HepG2 (cell line): ENCODE measurements around the gene CDH23. TPM values are rescaled to one million over a fixed set of nuclear protein-coding genes. Genes with fewer than 3 reads are reported as not detected.

Experiments
- ATAC-seq: fragments of 200-7000 bp; cut with Tn5 transposase; 3 replicates; pipeline ENCODE4 v1.9.1; 2020; ENCODE audit warnings: mild to moderate bottlenecking, moderate library complexity
- BruUV-seq: library from RNA; stranded (reverse); fragments of 400-500 nt; replicated peaks from 2 replicates; lab custom pipeline; 2021; lab: Mats Ljungman, UMichigan
- CTCF ChIA-PET: fragments of 300-600 bp; formaldehyde crosslinking; extraction: SDS; loops from one replicate; lab custom pipeline; 2021; ENCODE audit warnings: low total read pairs, inconsistent platforms, low intra/inter-chr PET ratio; lab: Yijun Ruan, JAX
- POLR2A ChIA-PET: fragments of 350-600 bp; sonication (Branson Sonifier 250); formaldehyde crosslinking; loops from one replicate; lab custom pipeline; 2020; ENCODE audit warnings: antibody characterized with exemption, inconsistent platforms; lab: Yijun Ruan, JAX
- DNase-seq: peaks from one replicate; pipeline ENCODE4 v3.0.0-alpha.2; 2015; ENCODE audit warnings: low spot score
- FAIRE-seq: peaks from 3 replicates; lab custom pipeline; 2011; peaks lifted over from hg19 to GRCh38; lab: Jason Lieb, UNC
- H2AFZ ChIP-seq: one replicate; pipeline ENCODE4 v1.6.1; 2011; ENCODE audit warnings: low read length, inconsistent platforms
- H3K27ac ChIP-seq: fragments of 300-600 bp; 3 replicates; pipeline ENCODE4 v1.8.0; 2011; ENCODE audit warnings: mixed run types, mild to moderate bottlenecking, mixed read lengths, low read length, inconsistent platforms; ENCODE audit not compliant: insufficient read depth; ENCODE audit errors: extremely low read length
- H3K27me3 ChIP-seq, 2 experiments: fragments of 200-600 bp in 1 of 2; 2 replicates in 1 of 2; 3 replicates in 1 of 2; pipeline versions ENCODE4 v1.6.0 to v1.8.0; 2011; ENCODE audit warnings: low read length in 2 of 2, mild to moderate bottlenecking in 2 of 2, moderate library complexity in 2 of 2, inconsistent platforms in 1 of 2; ENCODE audit not compliant: insufficient read depth in 2 of 2, control insufficient read depth in 1 of 2
- H3K36me3 ChIP-seq, 2 experiments: fragments of 200-600 bp in 1 of 2; replicated peaks in 1 of 2; 2 replicates in 1 of 2; 3 replicates in 1 of 2; pipeline versions ENCODE4 v1.5.1 to v1.8.0; 2011; ENCODE audit warnings: low read length in 2 of 2, inconsistent platforms in 1 of 2; ENCODE audit not compliant: insufficient read depth in 2 of 2, control insufficient read depth in 1 of 2
- H3K4me1 ChIP-seq: 2 replicates; pipeline ENCODE4 v1.5.1; 2012; ENCODE audit warnings: low read length, inconsistent platforms; ENCODE audit not compliant: insufficient read depth
- H3K4me2 ChIP-seq: 2 replicates; pipeline ENCODE4 v1.6.0; 2011; ENCODE audit warnings: low read depth, low read length, inconsistent platforms
- H3K4me3 ChIP-seq, 3 experiments: fragments of 200-600 bp in 1 of 3; sonication (generic), shearing (Covaris generic) in 1 of 3; replicated peaks in 1 of 3; 2 replicates each; pipeline ENCODE4 v1.5.1; 2011 to 2016; ENCODE audit warnings: low read length in 3 of 3, inconsistent platforms in 2 of 3, low read depth in 2 of 3, mild to moderate bottlenecking in 2 of 3, control low read depth in 1 of 3, mixed read lengths in 1 of 3; ENCODE audit not compliant: insufficient read depth in 1 of 3
- H3K79me2 ChIP-seq: one replicate; pipeline ENCODE4 v1.6.1; 2011; ENCODE audit warnings: low read length, inconsistent platforms; ENCODE audit not compliant: insufficient read depth
- H3K9ac ChIP-seq: 2 replicates; pipeline ENCODE4 v1.6.0; 2011; ENCODE audit warnings: mild to moderate bottlenecking, low read depth, low read length, inconsistent platforms; ENCODE audit not compliant: insufficient read depth
- H3K9me3 ChIP-seq: 2 replicates; pipeline ENCODE4 v1.5.1; 2012; ENCODE audit warnings: mild to moderate bottlenecking, low read length
- H4K20me1 ChIP-seq: 2 replicates; pipeline ENCODE4 v1.6.0; 2011; ENCODE audit warnings: inconsistent platforms, mild to moderate bottlenecking, low read length, moderate library complexity; ENCODE audit not compliant: insufficient read depth
- ARNTL ChIP-seq: sonication (generic); formaldehyde crosslinking; IDR thresholded peaks from 2 replicates; pipeline ENCODE4 v1.4.0; 2020; ENCODE audit warnings: mild to moderate bottlenecking, missing genetic modification reagents
- ATF7 ChIP-seq, 2 experiments: fragments of 450-650 bp in 1 of 2; sonication (generic) in 1 of 2; formaldehyde crosslinking in 1 of 2; IDR thresholded peaks; 2 replicates each; pipeline versions ENCODE4 v1.4.0 to v1.6.1; 2016 to 2020; ENCODE audit warnings: antibody characterized with exemption in 1 of 2, mild to moderate bottlenecking in 1 of 2, missing genetic modification reagents in 1 of 2
- BCL6 ChIP-seq: IDR thresholded peaks from 2 replicates; pipeline ENCODE4 v1.6.1; 2016; ENCODE audit warnings: missing genetic modification reagents, missing compliant biosample characterization
- CEBPB ChIP-seq: IDR thresholded peaks from 2 replicates; pipeline ENCODE4 v1.6.1; 2011; ENCODE audit warnings: low read depth, low read length, improper control_type of control experiment, borderline replicate concordance
- CEBPG ChIP-seq: IDR thresholded peaks from 2 replicates; pipeline ENCODE4 v1.6.1; 2016
- HDAC6 ChIP-seq: fragments of 200-600 bp; sonication (generic); IDR thresholded peaks from 2 replicates; pipeline ENCODE4 v1.7.0; 2017; ENCODE audit warnings: mild to moderate bottlenecking, antibody characterized with exemption, low read length, low read depth
- MAF1 ChIP-seq: sonication (generic); formaldehyde crosslinking; IDR thresholded peaks from 2 replicates; pipeline ENCODE4 v1.5.0; 2020; ENCODE audit warnings: missing genetic modification reagents, borderline replicate concordance
- MEF2D ChIP-seq: sonication (generic); formaldehyde crosslinking; IDR thresholded peaks from 2 replicates; pipeline ENCODE4 v1.5.1; 2020; ENCODE audit warnings: mild to moderate bottlenecking, missing genetic modification reagents
- RNF2 ChIP-seq: fragments of 450-650 bp; conservative IDR thresholded peaks from 2 replicates; pipeline ENCODE4 v1.6.1; 2016; ENCODE audit warnings: low read depth
- ZEB1 ChIP-seq: IDR thresholded peaks from 2 replicates; pipeline ENCODE4 v1.6.1; 2012; ENCODE audit warnings: mild to moderate bottlenecking, low read depth, inconsistent platforms; ENCODE audit not compliant: insufficient replicate concordance
- ZNF143 ChIP-seq: sonication (generic); formaldehyde crosslinking; IDR thresholded peaks from 2 replicates; pipeline ENCODE4 v1.4.0; 2020; ENCODE audit warnings: missing genetic modification reagents
- ZNF20 ChIP-seq: sonication (generic); formaldehyde crosslinking; IDR thresholded peaks from 2 replicates; pipeline ENCODE4 v1.4.0; 2020; ENCODE audit warnings: mild to moderate bottlenecking, moderate library complexity, missing genetic modification reagents
- ZNF629 ChIP-seq: sonication (generic); formaldehyde crosslinking; conservative IDR thresholded peaks from 2 replicates; pipeline ENCODE4 v1.5.0; 2020; ENCODE audit warnings: missing genetic modification reagents
- ZSCAN30 ChIP-seq: sonication (generic); formaldehyde crosslinking; IDR thresholded peaks from 2 replicates; pipeline ENCODE4 v1.5.0; 2020; ENCODE audit warnings: mild to moderate bottlenecking, missing genetic modification reagents
- WGBS: methylation state at CpG from one replicate; pipeline ENCODE4 v1.1.6; 2017; ENCODE audit warnings: low lambda C conversion rate; 5-methylcytosine and 5-hydroxymethylcytosine counted together
- in situ Hi-C: cut with HindIII; loops from 2 replicates; pipeline ENCODE4 v1.10.0; 2017; ENCODE audit warnings: low pct_unique_long_range_greater_than_20kb; ENCODE audit not compliant: extremely low pct_ligation_motif_present
- intact Hi-C: fragments of 100-400 bp; cut with micrococcal nuclease; formaldehyde crosslinking; loops from one replicate; pipeline ENCODE4 v1.10.0; 2022; ENCODE audit not compliant: unreplicated experiment
- polyA plus RNA-seq, 8 experiments: library from polyadenylated mRNA; depleted of rRNA in 3 of 8; stranded (reverse) in 7 of 8; unstranded in 1 of 8; fragments of >200 nt; fragmentation: Illumina TruSeq in 4 of 8; extraction: Trizol in 4 of 8; gene quantifications; 2 replicates each; pipeline versions ENCODE4 v1.2.1 to v1.2.3, GENCODE V29; 2011 to 2016; ENCODE audit warnings: low read depth in 4 of 8, missing spikeins in 1 of 8, mixed read lengths in 1 of 8; ENCODE audit not compliant: insufficient read depth in 1 of 8
- total RNA-seq, 5 experiments: library from RNA; depleted of rRNA; stranded (reverse); fragments of >200 nt; fragmentation: Illumina TruSeq; extraction: Trizol; gene quantifications; 2 replicates each; pipeline ENCODE4 v1.2.3, GENCODE V29; 2016; ENCODE audit warnings: low read depth in 1 of 5
- TF ChIP-seq, protein P1 (sequence below): sonication (generic); formaldehyde crosslinking; IDR thresholded peaks from 2 replicates; pipeline ENCODE4 v1.4.0; 2020; ENCODE audit warnings: missing genetic modification reagents
- TF ChIP-seq, protein P2 (sequence below): sonication (generic); formaldehyde crosslinking; IDR thresholded peaks from 2 replicates; pipeline ENCODE4 v1.5.1; 2020; ENCODE audit warnings: mild to moderate bottlenecking, missing genetic modification reagents, moderate library complexity

The CDH23 gene
- total and polyA plus RNA-seq, 2 of the 13 experiments (the other 11 are each of a cell fraction or from before 2014, with no cell fraction given): 0.13 TPM; not detected in 1

DNA sequence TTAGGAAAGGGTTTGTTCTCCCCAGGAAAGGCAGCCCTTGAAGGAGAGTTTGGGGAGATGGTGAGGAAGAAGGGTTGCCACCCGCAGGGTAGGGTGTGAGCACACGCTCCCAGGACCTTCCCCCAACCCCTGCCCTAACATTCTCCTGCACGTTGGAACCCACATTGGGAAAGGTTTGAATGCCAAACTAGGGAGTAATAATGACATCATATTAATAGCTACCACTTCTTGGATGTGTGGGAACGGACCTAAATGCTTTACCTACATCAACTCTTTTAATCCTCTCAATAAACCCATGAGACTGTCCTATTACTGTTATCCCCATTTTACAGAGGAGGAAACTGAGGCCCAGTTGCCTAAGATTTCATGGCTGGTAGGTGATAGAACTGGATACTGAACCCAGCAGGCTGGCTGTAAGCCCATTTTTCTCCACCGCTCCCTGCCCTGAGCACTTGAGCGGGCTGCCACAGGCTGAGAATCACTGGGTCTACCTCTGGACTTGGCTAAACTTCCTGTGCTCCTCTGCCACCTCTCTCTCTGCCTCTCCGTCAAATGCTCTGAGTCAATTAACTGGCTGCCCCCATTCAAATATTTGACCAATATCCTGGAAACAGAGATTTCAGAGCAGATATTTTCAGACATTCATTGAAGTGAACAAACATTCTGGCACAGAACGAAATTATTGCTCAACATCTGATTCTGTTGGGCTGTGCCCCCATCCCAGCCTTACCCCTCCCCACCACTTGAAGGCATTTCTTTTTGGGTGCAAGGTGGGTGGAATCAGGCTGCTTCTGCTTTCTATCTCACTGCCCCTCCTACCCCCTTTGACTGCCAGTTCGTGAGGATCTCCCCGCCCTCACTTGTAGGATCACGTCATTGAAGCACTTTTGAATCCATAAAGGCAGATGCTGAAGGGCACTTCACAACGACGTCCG, 193.2 kb downstream of the CDH23 start:
- no peak overlapping the region for H2AFZ ChIP-seq
- H3K4me1 ChIP-seq: peaks cover 12% of the 10 kb centered on the region
- no peak overlapping the region for H3K27ac ChIP-seq
- H3K4me3 ChIP-seq: no peak overlapping the region
- no peak overlapping the region for H3K9ac ChIP-seq
- ATAC-seq (peak; percentile 60), DNase-seq (peak; percentile 52), FAIRE-seq (no peak)
- H3K79me2 ChIP-seq: no peaks in the 10 kb centered on the region
- H4K20me1 ChIP-seq: no peaks in the 10 kb centered on the region
- ChIA-PET POLR2A (no interaction called here), CTCF (no interaction called here)
- H3K9me3 ChIP-seq: no peaks in the 10 kb centered on the region
- no peaks in the 10 kb centered on the region for H3K36me3 ChIP-seq
- peaks cover 0 to 3% of the 10 kb centered on the region in 2 experiments; a peak in 1 of 5 replicates for H3K27me3 ChIP-seq
- no peak for TF ChIP-seq ZNF20 (CRISPR knock-in tag)
- TF ChIP-seq ZNF143 (CRISPR knock-in tag): no peak
- TF ChIP-seq ZNF629 (CRISPR knock-in tag): peak; percentile 64
- no peak for TF ChIP-seq RNF2
- TF ChIP-seq ATF7 (IDR thresholded peaks at IDR 0.05): peak; percentile 80
- TF ChIP-seq ATF7 (CRISPR knock-in tag; IDR thresholded peaks at IDR 0.05): no peak
- TF ChIP-seq ARNTL (CRISPR knock-in tag): no peak
- TF ChIP-seq, protein P1, sequence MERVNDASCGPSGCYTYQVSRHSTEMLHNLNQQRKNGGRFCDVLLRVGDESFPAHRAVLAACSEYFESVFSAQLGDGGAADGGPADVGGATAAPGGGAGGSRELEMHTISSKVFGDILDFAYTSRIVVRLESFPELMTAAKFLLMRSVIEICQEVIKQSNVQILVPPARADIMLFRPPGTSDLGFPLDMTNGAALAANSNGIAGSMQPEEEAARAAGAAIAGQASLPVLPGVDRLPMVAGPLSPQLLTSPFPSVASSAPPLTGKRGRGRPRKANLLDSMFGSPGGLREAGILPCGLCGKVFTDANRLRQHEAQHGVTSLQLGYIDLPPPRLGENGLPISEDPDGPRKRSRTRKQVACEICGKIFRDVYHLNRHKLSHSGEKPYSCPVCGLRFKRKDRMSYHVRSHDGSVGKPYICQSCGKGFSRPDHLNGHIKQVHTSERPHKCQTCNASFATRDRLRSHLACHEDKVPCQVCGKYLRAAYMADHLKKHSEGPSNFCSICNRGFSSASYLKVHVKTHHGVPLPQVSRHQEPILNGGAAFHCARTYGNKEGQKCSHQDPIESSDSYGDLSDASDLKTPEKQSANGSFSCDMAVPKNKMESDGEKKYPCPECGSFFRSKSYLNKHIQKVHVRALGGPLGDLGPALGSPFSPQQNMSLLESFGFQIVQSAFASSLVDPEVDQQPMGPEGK (CRISPR knock-in tag): peak; percentile 63
- TF ChIP-seq CEBPB: peak; percentile 64; the same call in 1 of the 2 replicates
- TF ChIP-seq, protein P2, sequence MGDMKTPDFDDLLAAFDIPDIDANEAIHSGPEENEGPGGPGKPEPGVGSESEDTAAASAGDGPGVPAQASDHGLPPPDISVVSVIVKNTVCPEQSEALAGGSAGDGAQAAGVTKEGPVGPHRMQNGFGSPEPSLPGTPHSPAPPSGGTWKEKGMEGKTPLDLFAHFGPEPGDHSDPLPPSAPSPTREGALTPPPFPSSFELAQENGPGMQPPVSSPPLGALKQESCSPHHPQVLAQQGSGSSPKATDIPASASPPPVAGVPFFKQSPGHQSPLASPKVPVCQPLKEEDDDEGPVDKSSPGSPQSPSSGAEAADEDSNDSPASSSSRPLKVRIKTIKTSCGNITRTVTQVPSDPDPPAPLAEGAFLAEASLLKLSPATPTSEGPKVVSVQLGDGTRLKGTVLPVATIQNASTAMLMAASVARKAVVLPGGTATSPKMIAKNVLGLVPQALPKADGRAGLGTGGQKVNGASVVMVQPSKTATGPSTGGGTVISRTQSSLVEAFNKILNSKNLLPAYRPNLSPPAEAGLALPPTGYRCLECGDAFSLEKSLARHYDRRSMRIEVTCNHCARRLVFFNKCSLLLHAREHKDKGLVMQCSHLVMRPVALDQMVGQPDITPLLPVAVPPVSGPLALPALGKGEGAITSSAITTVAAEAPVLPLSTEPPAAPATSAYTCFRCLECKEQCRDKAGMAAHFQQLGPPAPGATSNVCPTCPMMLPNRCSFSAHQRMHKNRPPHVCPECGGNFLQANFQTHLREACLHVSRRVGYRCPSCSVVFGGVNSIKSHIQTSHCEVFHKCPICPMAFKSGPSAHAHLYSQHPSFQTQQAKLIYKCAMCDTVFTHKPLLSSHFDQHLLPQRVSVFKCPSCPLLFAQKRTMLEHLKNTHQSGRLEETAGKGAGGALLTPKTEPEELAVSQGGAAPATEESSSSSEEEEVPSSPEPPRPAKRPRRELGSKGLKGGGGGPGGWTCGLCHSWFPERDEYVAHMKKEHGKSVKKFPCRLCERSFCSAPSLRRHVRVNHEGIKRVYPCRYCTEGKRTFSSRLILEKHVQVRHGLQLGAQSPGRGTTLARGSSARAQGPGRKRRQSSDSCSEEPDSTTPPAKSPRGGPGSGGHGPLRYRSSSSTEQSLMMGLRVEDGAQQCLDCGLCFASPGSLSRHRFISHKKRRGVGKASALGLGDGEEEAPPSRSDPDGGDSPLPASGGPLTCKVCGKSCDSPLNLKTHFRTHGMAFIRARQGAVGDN (CRISPR knock-in tag): no peak
- no peak for TF ChIP-seq ZSCAN30 (CRISPR knock-in tag)
- TF ChIP-seq CEBPG: peak; percentile 59
- TF ChIP-seq HDAC6: no peak
- TF ChIP-seq MEF2D (CRISPR knock-in tag): no peak
- TF ChIP-seq ZEB1: no peak
- no peak for TF ChIP-seq MAF1 (CRISPR knock-in tag)
- peak; percentile 50 for TF ChIP-seq BCL6 (CRISPR knock-in tag)
- in situ Hi-C loops: no loop called here
- intact Hi-C loops: no loop called here
- WGBS: 18% methylated on average over 14 of the region's 14 CpGs
- BruUV-seq: no TSS peak
- no peak overlapping the region for H3K4me2 ChIP-seq
